K562 (cell line): ENCODE measurements around the gene DYNLT2B. TPM values are rescaled to one million over a fixed set of nuclear protein-coding genes. Genes with fewer than 3 reads are reported as not detected.
A peak's percentile ranks its signal among the peaks of the same experiment; 100 is the strongest.

Source experiments
- ATAC-seq: fragments of 200-7000 bp; cut with Tn5 transposase; 3 replicates; pipeline ENCODE4 v1.9.1; 2020; ENCODE audit warnings: moderate library complexity
- BruUV-seq: library from RNA; stranded (reverse); fragments of 400-500 nt; replicated peaks from 2 replicates; lab custom pipeline; 2021; lab: Mats Ljungman, UMichigan
- CTCF ChIA-PET: fragments of 300-600 bp; formaldehyde crosslinking; extraction: SDS; loops from one replicate; lab custom pipeline; 2021; ENCODE audit warnings: low intra/inter-chr PET ratio; lab: Yijun Ruan, JAX
- POLR2A ChIA-PET: fragments of 300-600, 350-650 bp; sonication (Branson Sonifier 250); formaldehyde crosslinking; extraction: SDS; loops from one replicate; lab custom pipeline; 2021; ENCODE audit warnings: antibody characterized with exemption, inconsistent platforms; lab: Yijun Ruan, JAX
- DNase-seq, 4 experiments: peaks; one replicate each; pipeline versions ENCODE4 v3.0.0 to v3.0.0-alpha.2; 2011 to 2018; ENCODE audit warnings: low spot score in 3 of 4, mixed read lengths in 3 of 4; ENCODE audit errors: extremely low read depth in 1 of 4
- FAIRE-seq: peaks from 2 replicates; lab custom pipeline; 2011; peaks lifted over from hg19 to GRCh38; lab: Jason Lieb, UNC
- H2AFZ ChIP-seq: 2 replicates; pipeline ENCODE4 v1.6.0; 2011; ENCODE audit warnings: low read depth, low read length, control low read depth, inconsistent platforms
- H3K27ac ChIP-seq: fragments of 200-600 bp; 3 replicates; pipeline ENCODE4 v1.8.0; 2011; ENCODE audit warnings: low read depth, mild to moderate bottlenecking, control low read depth, inconsistent platforms, low read length, moderate library complexity, mixed read lengths; ENCODE audit errors: extremely low read depth
- H3K27me3 ChIP-seq, 2 experiments: fragments of 300-600 bp in 1 of 2; 2 replicates in 1 of 2; 3 replicates in 1 of 2; pipeline versions ENCODE4 v1.6.0 to v1.8.0; 2011; ENCODE audit warnings: inconsistent platforms in 2 of 2, low read length in 2 of 2, mild to moderate bottlenecking in 1 of 2, mixed read lengths in 1 of 2, moderate library complexity in 1 of 2; ENCODE audit not compliant: control insufficient read depth in 2 of 2, insufficient read depth in 2 of 2
- H3K36me3 ChIP-seq: fragments of 300-600 bp; 3 replicates; pipeline ENCODE4 v1.8.0; 2011; ENCODE audit warnings: mild to moderate bottlenecking, low read length, inconsistent platforms; ENCODE audit not compliant: control insufficient read depth, insufficient read depth
- H3K4me1 ChIP-seq, 2 experiments: fragments of 200-600 bp in 1 of 2; replicated peaks in 1 of 2; 2 replicates in 1 of 2; 3 replicates in 1 of 2; pipeline versions ENCODE4 v1.5.1 to v1.8.0; 2011; ENCODE audit warnings: inconsistent platforms in 2 of 2, low read length in 2 of 2, mild to moderate bottlenecking in 1 of 2, mixed read lengths in 1 of 2, moderate library complexity in 1 of 2; ENCODE audit not compliant: control insufficient read depth in 2 of 2, insufficient read depth in 2 of 2
- H3K4me2 ChIP-seq: 2 replicates; pipeline ENCODE4 v1.6.1; 2011; ENCODE audit warnings: low read length, control low read depth, inconsistent platforms, mixed read lengths; ENCODE audit not compliant: insufficient read depth
- H3K4me3 ChIP-seq: fragments of 200-600 bp; sonication (generic), shearing (Covaris generic); 2 replicates; pipeline ENCODE4 v1.5.1; 2016; ENCODE audit warnings: control low read depth, inconsistent platforms
- H3K79me2 ChIP-seq: fragments of 200-600 bp; 3 replicates; pipeline ENCODE4 v1.8.0; 2011; ENCODE audit warnings: low read length, inconsistent platforms; ENCODE audit not compliant: control insufficient read depth, insufficient read depth
- H3K9ac ChIP-seq, 2 experiments: 2 replicates each; pipeline versions ENCODE4 v1.6.0 to v1.6.1; 2011; ENCODE audit warnings: low read depth in 2 of 2, low read length in 2 of 2, control low read depth in 1 of 2, inconsistent platforms in 1 of 2, mild to moderate bottlenecking in 1 of 2, mixed read lengths in 1 of 2; ENCODE audit not compliant: insufficient read depth in 1 of 2
- H3K9me1 ChIP-seq: one replicate; pipeline ENCODE4 v1.6.0; 2011; ENCODE audit warnings: inconsistent platforms, mild to moderate bottlenecking, low read length, moderate library complexity; ENCODE audit not compliant: control insufficient read depth, insufficient read depth
- H3K9me3 ChIP-seq: replicated peaks from 2 replicates; pipeline ENCODE4 v1.5.1; 2011; ENCODE audit warnings: low read depth, low read length, inconsistent platforms; ENCODE audit not compliant: control insufficient read depth, insufficient read depth
- H4K20me1 ChIP-seq: replicated peaks from 2 replicates; pipeline ENCODE4 v1.6.1; 2011; ENCODE audit warnings: low read length, inconsistent platforms, mixed read lengths; ENCODE audit not compliant: control insufficient read depth, insufficient read depth
- CCNT2 ChIP-seq: IDR thresholded peaks from 2 replicates; pipeline ENCODE4 v1.6.1; 2011; ENCODE audit warnings: borderline replicate concordance, low read depth, mild to moderate bottlenecking, moderate library complexity, mixed read lengths, low read length; ENCODE audit not compliant: insufficient read length; ENCODE audit errors: extremely low read depth
- EGR1 ChIP-seq: fragments of 450-650 bp; conservative IDR thresholded peaks from 2 replicates; pipeline ENCODE4 v1.6.1; 2017; ENCODE audit warnings: mild to moderate bottlenecking
- EP400 ChIP-seq: fragments of 450-650 bp; IDR thresholded peaks from 2 replicates; pipeline ENCODE4 v1.6.1; 2017; ENCODE audit warnings: antibody characterized with exemption, mild to moderate bottlenecking, moderate library complexity
- RBM17 ChIP-seq: fragments of 200-400 bp; formaldehyde crosslinking; IDR thresholded peaks from 2 replicates; pipeline ENCODE4 v1.6.1; 2017; ENCODE audit warnings: low read depth, mild to moderate bottlenecking, low read length, borderline replicate concordance
- RBM25 ChIP-seq: fragments of 200-400 bp; formaldehyde crosslinking; IDR thresholded peaks from 2 replicates; pipeline ENCODE4 v1.6.1; 2018; ENCODE audit warnings: low read length, low read depth, moderate library complexity; ENCODE audit not compliant: severe bottlenecking
- SIRT6 ChIP-seq: IDR thresholded peaks from one replicate; pipeline ENCODE4 v1.6.1; 2012; ENCODE audit warnings: low read depth, mild to moderate bottlenecking, control low read depth, inconsistent platforms, low read length, moderate library complexity
- STAG1 ChIP-seq: sonication (generic); formaldehyde crosslinking; IDR thresholded peaks from 2 replicates; pipeline ENCODE4 v1.5.0; 2020; ENCODE audit warnings: missing genetic modification reagents, borderline replicate concordance
- ZBTB17 ChIP-seq: fragments of 450-650 bp; formaldehyde crosslinking; IDR thresholded peaks from 2 replicates; pipeline ENCODE4 v1.4.0; 2020; ENCODE audit warnings: mild to moderate bottlenecking
- ZBTB26 ChIP-seq: fragments of 450-650 bp; formaldehyde crosslinking; IDR thresholded peaks from 2 replicates; pipeline ENCODE4 v1.4.0; 2022; ENCODE audit warnings: missing genetic modification characterization
- ZNF121 ChIP-seq: sonication (generic); formaldehyde crosslinking; conservative IDR thresholded peaks from 2 replicates; pipeline ENCODE4 v1.8.0; 2022; ENCODE audit warnings: missing genetic modification reagents
- ZNF174 ChIP-seq: fragments of 250-450 bp; sonication (Bioruptor Pico); IDR thresholded peaks from 2 replicates; pipeline ENCODE4 v1.4.0; 2020; ENCODE audit warnings: mild to moderate bottlenecking
- WGBS: fragments of 100-300 bp; shearing (Covaris generic); methylation state at CpG from one replicate; pipeline ENCODE4 v1.1.6; 2016; ENCODE audit warnings: low coverage, mixed read lengths; ENCODE audit not compliant: insufficient coverage; ENCODE audit errors: missing lambda C conversion rate; 5-methylcytosine and 5-hydroxymethylcytosine counted together
- in situ Hi-C: fragments of 300-500 bp; cut with MboI; formaldehyde crosslinking; loops from 4 replicates; pipeline ENCODE4 v1.15.0; 2018; ENCODE audit warnings: inconsistent platforms, mixed read lengths
- intact Hi-C: fragments of 100-400 bp; cut with micrococcal nuclease; formaldehyde crosslinking; loops from 2 replicates; pipeline ENCODE4 v1.14.2; 2022
- polyA plus RNA-seq, 8 experiments: library from polyadenylated mRNA; depleted of rRNA in 4 of 8; stranded (reverse) in 5 of 8; unstranded in 3 of 8; fragments of >200 nt; fragmentation: Nextera tagmentation in 2 of 8; fragmentation: Illumina TruSeq in 1 of 8; extraction: Ambion mirVana in 2 of 8; extraction: Trizol in 1 of 8; gene quantifications; 2 replicates each; pipeline versions ENCODE4 v1.2.1 to v1.2.3, GENCODE V29; 2011 to 2014; ENCODE audit warnings: inconsistent platforms in 1 of 8, missing spikeins in 1 of 8
- total RNA-seq, 7 experiments: library from RNA; depleted of rRNA in 6 of 7; stranded (reverse); fragments of >200 nt in 6 of 7; fragmentation: Illumina TruSeq in 2 of 7; extraction: Trizol in 2 of 7; gene quantifications; 2 replicates each; pipeline versions ENCODE4 v1.2.1 to v1.2.3, GENCODE V29; 2011 to 2021; ENCODE audit warnings: low replicate concordance in 1 of 7

Gene DYNLT2B
- total and polyA plus RNA-seq, 9 of the 15 experiments (the other 6 are each of a cell fraction or from before 2014, with no cell fraction given), result 6.5 to 19.9 (median 8.7) TPM

GRCh38 chr3:196254376-196255283 lies 63.4 kb downstream of the DYNLT2B start:
- intact Hi-C loops, result loop anchor here (2.0 to 5.0 kb wide), 2 partner anchors 38 to 83 kb away; partner anchors contain the start of gene TM4SF19
- ChIA-PET POLR2A (interaction anchor here (1.3 kb wide), 1 partner anchor 11 kb away, joined by 3 read pairs; no protein-coding TSS in a partner anchor), CTCF (interaction anchor here (1.6 to 1.9 kb wide), 2 partner anchors 191 to 264 kb away, joined by 10 to 23 read pairs; no protein-coding TSS in a partner anchor)
- H3K79me2 ChIP-seq, result peaks cover 13% of the 10 kb centered on the region; the same call in 1 of the 3 replicates
- no TSS peak for BruUV-seq
- peaks cover 9% of the 10 kb centered on the region; the same call in 1 of the 2 replicates for H3K9me3 ChIP-seq
- H3K4me1 ChIP-seq, result no peaks in the 10 kb centered on the region
- no peaks in the 10 kb centered on the region for H3K27me3 ChIP-seq
- TF ChIP-seq RBM17 (no peak), CCNT2 (no peak), EGR1 (no peak), ZBTB17 (no peak), EP400 (no peak), ZNF121 (CRISPR knock-in tag) (peak; percentile 65), ZNF174 (no peak), STAG1 (CRISPR knock-in tag) (no peak), ZBTB26 (no peak), SIRT6 (no peak), RBM25 (peak; percentile 13)
- no peak for DNase-seq
- H2AFZ ChIP-seq, result no peak overlapping the region
- in situ Hi-C loops, result loop anchor here (5.0 kb wide), 1 partner anchor 268 kb away; no protein-coding TSS in a partner anchor
- H4K20me1 ChIP-seq, result no peaks in the 10 kb centered on the region
- WGBS, result 86% methylated on average over 5 of the region's 5 CpGs
- H3K27ac ChIP-seq, result no peak overlapping the region
- H3K36me3 ChIP-seq, result peaks cover 53% of the 10 kb centered on the region
- no peak overlapping the region for H3K9ac ChIP-seq
- no peak overlapping the region for H3K4me3 ChIP-seq
- no peak for ATAC-seq
- H3K4me2 ChIP-seq, result no peak overlapping the region
- H3K9me1 ChIP-seq, result no peaks in the 10 kb centered on the region
- FAIRE-seq, result peak; percentile 11
